Bone marrow (tissue), 2 donors: ENCODE data around the gene ZFP36L1.

Experiments used
- DNase-seq, 2 donors: peaks; one replicate each; lab custom pipeline; 2025; lab: John Stamatoyannopoulos, UW

The ZFP36L1 gene

DNA sequence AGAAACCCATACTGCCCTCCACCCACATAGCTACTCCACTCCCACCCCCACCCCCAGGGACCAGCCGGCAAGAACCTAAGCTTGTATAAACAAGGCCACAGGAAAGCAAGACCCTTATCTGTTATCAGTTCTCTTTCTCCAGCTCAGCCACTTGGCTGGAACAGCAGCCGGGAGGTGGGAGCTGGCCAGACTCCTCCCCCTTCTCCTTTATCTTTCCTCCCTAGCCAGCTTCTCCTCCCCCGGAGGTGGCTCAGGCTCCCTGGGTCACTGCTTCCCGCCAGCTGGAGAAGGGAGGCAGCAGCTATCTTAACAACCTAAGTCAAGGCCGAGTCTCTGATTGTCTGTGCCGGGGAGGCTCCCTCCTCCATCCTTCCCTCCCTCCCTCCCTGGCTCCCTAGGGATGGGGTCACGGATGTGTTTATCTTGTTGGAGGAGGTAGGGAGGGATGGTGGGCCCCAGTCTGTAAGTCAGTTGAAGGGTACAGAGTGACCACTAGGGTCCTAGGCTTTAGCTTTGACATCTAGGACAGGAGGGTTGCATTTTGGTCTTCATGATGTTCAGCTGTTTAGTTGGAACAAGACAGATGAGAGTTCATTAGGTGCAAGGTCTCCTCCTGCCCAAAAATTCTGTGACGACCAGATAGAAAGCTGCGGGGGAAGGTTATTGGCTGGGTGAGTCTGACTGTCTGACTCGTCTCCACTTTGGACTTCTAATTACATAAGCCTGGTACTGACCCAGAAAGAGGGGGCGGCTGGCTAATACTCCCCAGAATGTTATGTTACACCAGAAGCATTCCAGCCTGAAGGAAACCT is 29.7 kb downstream of the ZFP36L1 start:
- no peak for DNase-seq

DNA sequence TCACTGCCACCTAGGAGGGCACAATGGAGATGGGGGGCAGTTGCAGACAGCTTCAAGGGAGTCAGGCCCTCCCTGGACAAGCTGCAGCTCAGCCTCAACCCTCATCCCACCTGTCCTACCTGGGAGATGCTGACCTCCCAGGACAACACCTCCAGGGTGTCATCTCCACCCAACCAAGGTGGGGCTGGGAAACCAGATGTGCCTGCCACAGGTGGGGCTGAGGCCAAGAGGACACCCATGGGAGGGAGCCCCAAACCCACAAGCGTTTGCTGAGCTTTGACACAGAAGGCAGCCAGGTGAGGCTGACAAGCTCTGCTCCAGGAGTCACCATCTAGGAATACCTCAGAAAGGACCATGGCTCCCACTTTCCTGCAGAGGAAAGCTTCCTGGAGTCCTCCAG is 31.5 kb downstream of the ZFP36L1 start:
- no peak for DNase-seq

DNA sequence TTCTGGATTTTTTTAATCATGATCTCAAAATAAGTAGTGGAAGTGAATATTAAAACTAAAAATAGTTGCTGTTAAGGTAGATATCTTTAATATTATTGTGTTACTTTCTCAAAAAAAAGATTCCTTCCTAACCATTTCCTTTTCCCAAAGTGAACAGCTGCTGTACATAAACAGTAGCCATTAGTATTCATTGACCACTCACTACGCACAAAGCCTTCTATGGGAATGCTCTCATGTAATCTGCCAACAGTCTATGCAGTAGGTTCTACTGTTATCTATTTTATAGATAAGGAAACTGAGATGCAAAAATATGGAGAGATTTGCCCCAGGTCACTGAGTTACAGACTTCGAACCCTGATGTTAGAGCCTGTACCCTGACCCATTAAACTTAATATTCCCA is 32.1 kb downstream of the ZFP36L1 start:
- no peak for DNase-seq

DNA sequence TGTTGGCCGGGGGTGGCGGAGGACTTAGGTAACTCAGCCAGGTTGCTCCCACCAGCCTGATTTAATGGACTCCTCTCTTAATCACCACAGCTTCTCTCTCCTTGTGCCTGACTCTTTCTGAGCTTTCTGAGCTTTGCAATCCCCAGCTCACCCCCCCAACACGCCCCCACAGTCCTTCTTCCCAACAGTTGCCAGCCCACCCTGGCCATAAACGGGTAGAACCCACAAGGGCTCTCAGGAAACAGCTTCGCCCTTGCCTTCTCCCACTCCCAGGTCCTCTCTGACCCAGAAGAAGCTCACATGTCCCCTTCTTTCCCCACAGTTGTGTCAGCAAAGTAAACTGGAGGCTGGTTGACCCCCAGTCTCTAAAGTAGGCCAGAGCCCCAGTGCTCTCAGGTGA is 32.9 kb downstream of the ZFP36L1 start:
- DNase-seq, result no peak

DNA sequence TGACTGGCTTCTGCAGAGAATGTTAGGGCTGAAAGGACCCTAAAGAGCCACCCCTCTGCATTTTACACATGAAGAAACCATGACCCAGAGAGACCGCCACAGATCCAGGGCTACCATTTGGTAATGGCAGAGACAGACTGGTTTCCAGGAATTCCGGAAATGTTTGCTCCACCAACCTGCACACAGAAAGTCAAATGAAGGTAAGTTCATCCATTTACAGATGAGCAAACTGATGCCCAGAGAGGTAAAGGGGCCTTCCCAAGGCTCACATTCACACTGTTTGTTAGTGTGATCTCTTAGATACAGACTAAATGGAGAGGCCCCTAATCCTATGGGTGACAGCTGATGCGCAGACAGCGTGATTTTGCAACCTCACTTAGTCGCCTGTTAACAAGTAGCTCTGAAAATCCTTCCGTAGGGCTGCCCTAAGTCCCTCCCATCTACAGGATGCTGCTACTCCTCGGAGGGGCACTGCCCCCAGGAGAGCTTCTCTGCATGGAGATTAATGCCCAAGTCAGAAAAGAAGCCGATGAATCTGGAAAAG is 33.8 kb downstream of the ZFP36L1 start:
- no peak for DNase-seq

DNA sequence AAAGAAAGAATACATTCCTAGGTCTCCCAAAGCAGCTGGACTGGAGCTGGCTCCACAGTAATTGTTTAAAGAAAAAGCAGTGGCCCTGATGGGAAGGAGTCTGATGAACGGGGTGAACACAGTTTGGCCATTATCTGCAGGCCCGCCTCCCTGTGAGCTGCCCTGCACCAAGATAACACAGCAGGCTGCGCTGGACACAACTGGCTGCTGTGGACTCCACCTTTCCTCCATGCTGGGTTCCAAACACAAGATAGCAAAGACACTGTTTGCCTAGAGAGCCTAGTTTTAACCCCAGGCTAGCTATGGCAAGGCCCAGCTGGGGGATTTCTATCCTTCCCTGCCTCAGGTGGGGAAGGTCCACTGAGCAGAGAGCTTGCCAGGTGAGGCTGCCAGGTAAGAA is 34.6 kb downstream of the ZFP36L1 start:
- DNase-seq, result no peak

DNA sequence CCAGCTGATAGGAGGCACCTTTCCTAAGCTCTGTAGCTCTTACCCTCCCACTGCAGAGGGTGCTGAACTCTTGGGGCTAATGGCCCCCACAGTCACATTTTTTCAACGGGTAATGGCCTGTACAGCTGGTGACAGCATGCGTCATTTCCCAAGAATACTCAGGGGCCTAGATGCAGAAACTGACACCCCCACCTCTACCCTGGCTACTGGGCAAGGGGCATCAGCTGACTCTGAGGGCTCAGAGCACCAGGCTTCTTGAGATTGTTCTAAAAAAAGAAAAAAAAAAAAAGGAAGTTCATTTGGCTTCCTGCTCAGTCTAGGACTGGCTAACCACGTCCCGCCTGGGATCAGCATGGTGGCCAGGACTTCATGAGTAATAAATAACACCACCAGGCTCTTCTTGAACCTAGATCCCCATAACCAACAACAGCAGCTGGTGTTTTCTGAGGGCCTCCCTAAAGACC is 35.2 kb downstream of the ZFP36L1 start:
- DNase-seq, result peak in 1 of 2 donors; percentile 98

DNA sequence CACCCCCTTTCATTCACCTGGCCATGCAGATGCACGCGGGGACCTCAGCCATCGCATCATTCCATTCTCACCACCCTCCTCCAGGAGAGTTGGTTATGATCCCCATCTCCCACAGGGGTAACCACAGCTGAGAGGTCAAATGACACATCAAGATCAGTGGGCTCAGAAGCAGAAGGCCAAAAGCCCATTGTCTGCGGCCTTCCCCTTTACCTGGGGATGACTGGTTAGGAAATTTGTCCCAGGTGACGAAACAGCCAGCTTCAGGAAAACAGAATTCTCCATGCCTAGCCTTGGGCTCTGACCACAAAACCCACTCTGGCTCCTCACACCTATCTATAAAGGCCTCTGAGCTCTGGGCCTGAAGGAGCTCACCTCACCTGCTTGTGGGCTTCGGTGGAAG is 36.1 kb downstream of the ZFP36L1 start:
- DNase-seq, result no peak

DNA sequence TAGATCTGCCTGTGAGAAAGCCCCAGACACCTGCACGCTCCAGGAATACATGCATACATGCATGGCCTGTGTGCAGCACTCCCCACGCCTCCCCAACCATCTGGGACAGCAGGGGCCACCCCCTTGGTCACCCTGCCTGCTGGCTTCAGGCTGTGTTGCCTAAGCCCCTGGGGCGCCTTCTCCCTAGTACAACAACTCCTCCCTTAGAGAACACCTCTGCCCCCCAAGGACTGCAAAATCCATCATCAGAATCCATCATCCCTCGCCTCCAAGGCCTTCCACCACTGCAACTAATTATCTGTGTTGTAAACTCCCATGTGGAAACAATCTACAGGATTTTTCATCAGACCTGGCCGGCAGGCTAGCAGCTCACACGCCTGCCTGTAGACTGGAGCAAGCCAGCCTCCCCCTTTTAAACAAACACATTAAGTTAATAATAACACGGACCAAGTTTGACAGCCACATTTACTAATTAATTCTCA is 36.8 kb downstream of the ZFP36L1 start:
- no peak for DNase-seq

DNA sequence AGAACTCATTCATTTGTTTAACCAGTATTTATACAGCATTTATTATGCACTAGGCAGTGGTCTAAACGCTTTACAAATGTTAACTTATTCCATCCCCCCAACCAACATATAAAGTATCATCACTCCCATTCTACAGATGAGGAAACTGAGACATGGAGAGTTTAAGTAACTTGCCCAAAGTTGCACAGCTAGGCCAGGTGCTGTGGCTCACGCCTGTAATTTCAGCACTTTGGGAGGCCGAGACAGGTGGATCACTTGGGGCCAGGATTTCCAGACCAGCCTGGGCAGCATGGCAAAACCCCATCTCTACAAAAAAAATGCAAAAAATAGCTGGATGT is 37.9 kb downstream of the ZFP36L1 start:
- no peak for DNase-seq

DNA sequence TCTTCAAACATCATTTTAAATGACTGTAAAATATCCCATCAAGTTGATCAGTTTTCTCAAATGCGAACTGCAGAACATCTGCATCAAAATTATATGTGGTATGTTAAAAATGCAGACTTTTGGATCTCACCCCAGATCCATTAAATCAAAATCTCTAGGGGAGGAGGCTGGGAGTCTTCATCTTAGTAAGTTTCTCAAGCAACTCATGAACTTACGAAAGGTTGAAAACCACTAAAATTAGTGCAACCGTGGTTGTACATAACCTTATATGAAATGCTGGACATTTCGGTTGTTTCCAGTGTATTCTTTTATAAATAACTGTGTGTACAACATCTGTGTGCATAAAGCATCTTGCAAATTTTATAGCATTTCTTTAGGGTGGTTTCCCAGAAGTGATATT is 39.2 kb downstream of the ZFP36L1 start:
- no peak for DNase-seq

DNA sequence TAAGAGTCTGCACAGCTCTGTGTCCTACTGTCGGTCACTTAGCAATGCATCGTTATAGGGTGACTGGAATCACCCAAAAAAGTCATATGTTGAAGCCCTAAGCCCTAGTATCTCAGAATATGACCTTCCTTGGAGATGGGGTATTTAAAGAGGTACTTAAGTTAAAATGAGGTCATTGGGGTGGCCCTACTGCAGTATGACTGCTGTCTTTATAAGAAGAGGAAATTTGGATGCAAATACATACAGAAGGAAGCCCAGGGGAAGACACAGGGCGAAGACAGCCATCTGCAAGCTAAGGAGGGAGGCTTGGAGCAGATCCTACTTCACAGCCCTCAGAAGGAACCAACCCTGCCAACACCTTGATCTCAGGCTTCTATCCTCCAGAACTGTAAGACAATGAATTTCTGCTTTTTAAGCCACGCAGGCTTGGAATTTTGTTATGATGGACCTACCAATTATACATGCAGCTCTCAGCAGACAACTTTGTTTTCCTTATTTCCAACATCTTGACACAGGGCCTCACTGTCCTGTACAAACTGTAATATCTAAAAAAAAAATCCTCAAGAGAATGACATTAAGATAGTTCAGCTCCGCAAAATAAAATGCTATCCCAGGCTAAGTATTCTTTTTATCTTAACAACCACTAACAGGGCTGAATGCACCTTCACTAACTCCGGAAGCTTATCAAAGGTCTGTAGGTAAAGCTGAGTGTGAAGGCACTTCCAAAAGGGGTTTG is 40.4 kb downstream of the ZFP36L1 start:
- DNase-seq, result no peak

DNA sequence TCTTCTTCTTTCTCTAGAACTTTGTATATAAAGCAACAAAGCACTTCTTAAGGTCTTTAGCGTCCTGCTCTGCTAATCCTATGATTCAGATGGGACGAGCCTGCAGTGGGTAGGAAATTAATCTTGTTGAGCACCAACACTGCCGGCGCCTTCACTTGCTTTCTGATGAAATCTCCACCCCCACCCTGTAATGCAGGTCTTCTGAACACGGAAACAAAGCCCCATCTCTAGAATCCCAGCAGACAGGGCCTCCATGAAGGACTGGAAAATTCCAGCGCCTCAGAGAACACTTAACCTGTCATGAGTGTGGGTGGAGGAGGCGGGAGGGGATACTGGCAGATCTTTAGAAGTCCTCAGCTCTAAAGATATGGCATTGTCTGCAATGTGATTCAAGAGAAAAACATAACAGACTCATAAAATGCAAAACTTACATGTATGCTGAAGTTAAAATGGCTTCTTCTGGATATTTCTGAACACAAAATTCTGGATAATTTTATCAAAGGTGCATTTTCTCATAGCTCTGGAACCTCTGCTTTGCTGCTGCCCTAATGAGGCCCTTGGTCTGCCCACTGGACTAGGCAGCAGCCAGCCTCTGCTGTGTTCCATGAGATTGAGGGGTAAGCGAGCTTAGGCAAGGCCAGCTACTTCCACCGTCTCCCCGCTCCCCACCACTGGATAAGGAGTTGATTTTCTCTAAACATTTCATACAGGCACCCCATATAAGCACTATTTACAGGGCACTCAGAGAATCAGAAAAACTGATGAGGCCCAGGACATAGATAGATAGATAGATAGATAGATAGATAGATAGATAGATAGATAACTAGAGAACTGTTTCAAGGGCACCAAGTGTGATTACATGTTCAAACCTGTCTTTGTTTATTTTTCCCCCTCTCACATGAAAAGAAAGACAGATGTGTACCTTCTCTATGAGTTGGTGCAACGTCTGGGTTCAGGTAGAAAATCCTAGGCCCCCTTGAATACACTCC is 43.1 kb downstream of the ZFP36L1 start:
- DNase-seq, result no peak

DNA sequence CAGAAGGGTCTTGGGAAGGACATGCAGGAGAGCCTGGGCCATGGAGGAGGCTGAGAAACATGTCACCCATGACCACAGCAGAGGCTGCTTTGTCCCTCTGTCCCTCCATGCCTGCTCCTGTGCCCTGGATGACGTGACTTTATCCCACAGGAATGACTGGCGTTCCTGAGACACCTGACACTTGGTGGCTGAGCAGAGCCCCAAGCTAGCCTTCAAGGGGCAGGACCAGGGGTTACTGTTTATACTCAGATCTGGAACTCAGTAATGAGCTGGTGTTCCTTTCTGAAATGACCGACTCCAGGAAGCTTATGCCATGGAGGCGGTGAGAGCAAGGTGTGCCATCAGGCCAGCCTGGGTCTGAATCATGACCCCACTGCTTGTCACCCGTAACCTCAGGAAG is 44.2 kb downstream of the ZFP36L1 start:
- no peak for DNase-seq

DNA sequence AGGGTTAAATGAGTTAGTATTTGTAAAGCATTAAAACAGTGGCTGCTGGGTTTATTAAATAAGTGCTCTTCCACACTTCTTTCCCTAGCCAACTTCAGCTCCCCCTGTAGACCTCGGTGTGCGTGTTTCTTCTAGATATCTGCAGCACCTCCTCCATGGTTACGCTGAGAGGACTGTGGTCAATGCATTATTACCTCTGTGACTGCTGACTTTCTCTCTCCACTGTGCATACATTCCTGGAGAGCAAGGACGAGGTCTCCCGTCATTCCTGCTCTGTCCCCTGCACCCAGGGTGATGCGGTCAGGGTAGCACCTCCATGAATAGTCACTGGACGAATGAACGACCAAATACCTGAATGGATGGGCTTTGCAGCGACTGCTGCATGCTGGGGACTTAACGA is 44.6 kb downstream of the ZFP36L1 start:
- no peak for DNase-seq

DNA sequence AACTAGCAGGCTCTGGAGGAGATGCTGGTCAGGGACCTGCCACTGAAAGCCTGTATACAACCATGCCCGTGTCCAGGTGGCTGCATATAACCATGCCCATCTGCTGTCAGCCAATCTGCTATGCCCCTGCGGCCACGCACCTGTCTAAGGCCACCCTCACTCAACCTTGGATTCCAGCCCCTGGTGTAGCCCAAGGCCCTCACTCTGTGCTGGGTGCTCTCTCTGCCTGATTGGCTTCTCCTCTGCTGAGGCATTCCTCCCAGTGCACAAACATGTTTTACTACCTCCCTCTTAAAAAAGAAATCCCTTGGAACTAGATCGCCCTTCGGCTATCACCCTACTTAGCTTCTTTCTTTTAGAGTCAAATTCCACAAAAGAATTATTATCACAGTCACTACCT is 45.5 kb downstream of the ZFP36L1 start:
- DNase-seq, result no peak

DNA sequence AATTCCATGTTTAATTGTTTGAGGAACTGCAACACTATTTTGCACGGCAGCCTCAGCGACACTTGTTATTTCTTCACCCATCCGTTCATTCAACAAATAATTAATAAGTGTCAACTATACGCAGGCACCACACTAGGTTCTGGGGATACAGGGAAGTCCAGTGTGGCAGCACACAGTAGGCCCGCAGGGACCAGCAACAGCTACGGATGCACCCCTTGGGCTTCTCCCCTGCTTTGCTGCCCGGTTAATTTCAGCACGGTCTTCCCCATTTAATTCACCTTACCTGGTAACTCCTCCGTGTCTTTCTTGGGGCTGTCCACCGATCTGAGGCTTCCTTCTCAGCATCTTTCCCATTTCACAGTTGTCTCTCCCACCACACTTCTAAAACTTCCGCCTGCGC is 48.3 kb downstream of the ZFP36L1 start:
- no peak for DNase-seq

DNA sequence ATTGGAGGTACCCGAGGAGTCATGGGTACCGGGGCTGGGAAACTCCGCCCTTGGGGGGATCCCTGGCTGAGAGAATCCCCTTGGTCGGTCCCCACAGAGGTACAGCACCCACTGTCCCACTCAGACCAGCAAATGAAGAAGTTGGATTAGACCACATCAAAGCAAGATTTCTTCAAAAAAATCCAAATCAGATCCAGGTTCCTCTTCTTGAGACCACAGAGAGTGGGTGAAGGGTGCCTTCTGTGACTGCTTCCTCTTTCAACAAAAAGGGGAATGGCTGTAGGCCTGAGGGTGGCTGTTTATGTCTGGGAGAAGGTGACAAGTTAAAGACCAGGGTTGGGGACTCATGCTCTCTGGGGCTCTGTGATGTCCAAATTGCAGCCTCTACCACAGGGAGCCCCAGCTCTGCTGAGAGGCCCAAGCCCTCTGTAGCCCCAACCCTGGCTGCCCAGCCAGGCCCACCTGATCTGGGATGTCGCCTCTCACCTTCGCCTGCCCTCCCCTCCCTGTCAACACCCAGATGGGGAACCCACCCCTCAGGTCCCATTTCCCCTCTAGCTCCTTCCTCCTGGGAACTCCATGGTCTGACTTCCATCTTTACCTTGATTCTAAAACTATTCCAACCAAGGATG is 50.9 kb downstream of the ZFP36L1 start:
- peak; percentile 24 to 88 for DNase-seq

DNA sequence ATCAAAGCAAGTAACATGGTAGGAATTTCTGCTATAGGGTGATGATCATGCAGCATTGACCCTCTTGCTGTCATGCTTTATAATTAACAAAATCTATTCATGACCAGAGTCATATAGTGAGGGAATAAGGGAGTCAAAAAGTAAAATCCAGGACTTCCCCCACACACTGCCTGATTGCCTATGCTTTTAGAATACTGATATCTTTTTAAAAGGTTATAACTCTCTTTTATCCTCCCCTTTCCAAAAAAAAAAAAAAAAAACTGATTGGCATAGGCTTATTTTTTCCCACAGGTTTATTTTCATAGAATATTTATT is 51.4 kb downstream of the ZFP36L1 start:
- no peak for DNase-seq

DNA sequence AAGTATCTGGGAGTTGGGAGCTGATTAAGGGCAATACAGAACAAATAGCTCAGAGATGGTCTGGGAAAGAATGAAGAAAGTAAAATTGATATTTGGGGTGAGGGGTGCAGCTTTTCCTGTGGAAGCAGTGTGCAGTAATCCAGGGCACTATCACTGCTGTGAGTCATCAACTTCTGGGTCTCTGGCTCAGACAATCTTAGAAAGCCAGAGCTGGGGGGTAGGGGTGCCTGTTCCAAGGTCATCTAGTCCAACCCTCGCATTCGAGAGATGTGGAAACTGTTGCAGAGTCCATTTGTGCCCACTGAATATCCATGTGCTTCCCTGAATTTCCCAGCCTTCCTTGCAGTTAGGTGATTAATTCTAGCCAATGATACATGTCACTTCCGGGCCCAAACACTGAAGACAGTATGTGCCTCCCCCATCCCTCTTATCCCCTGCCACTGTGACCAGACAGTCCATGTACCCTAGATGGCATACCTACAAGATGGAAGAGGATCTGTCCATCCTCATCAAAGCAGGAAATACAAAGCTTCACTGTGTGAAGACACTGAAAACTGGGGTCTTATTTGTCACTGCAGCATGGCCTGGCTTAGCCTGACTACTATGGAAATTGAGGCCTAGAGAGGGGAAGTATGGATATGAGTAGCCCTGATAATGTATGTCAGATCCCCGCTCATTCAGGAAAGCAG is 51.9 kb downstream of the ZFP36L1 start:
- no peak for DNase-seq

DNA sequence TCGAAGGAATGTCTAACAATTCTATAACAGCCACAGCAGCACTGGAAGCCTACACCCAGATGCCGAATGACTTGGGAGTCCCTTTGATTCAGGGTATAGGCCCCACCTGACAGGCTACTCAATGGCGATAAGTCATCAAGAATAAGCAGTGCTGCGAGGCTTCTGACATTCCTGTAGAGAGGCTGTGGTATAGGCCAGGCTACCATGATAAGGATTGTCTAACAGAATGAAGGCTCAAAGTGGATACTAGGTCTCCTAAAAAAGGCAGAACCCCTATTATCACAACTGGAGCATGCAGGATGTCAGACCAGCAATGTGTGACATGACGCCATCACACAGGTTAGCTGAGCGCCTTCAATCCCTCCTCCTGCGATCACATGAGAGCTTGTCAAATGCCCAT is 53.2 kb downstream of the ZFP36L1 start:
- no peak for DNase-seq
